GM18907 (cell line): ENCODE results near the gene DEPDC7.
"Not testable (repeated sequence)": the region's sequence is repeated elsewhere in the genome, so short reads cannot be mapped to it uniquely, and the experiment has no call there.

Source experiments
- ATAC-seq: cut with Tn5 transposase; IDR thresholded peaks from one replicate; pipeline ENCODE4 v1.9.1; 2021; ENCODE audit warnings: mild to moderate bottlenecking, moderate library complexity; ENCODE audit not compliant: unreplicated experiment

Gene DEPDC7

DNA sequence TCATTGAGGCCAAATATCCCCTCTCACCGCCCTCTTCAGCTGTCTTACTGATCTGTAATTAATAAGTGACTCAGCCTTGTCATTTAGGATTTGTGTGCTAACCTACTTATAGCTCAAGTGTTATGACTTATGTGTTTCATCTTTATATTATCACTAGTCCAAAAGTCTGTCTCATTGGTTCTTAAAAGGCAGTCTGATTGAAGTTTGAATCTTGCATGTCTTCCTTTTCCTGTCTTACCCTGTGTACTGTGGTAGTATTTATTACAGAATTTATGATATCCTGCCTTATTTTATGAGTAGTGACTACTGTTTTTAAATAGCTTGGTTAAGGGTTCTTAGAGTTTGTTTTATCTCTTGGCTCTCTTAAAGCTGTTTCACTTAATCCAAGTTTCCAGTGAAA, 6.3 kb downstream of the DEPDC7 start:
- peak; percentile 65 for ATAC-seq

DNA sequence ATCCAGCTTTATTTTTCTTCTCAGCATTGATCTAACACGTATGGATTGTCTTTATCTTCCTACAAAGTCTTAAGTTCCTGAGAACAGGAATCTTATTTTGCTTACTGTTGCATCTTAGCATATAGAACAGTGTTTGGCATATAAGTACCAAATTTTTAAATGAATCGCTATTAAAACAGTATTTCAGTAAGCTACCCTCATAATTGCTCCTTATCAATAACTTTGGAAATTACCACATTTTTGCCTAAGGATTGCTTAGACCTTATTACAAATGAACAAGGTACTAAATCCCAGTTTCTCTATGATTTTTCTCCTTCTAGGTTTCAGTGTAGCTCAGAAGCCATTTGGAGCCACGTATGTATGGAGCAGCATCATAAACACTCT, 9.7 kb downstream of the DEPDC7 start:
- no peak for ATAC-seq

DNA sequence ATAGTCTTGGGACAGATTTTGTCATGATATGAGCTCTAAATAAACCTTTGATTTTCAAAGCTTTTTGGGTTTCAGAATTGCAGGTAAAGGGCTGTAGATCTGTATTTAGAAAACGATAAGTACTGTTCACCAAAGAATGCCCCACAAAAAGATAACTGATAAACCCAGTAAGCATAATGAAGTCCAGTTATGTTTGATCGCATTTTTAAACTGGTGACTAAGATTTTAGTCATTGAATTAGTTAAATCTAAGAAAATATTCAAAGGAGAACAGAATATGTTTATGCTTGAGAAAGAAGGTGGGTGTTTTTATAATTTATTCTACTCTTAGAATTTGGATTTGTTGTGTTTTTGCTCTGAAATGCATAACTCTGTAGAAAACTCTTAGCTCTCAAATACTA, 11.6 kb downstream of the DEPDC7 start:
- ATAC-seq, result no peak

DNA sequence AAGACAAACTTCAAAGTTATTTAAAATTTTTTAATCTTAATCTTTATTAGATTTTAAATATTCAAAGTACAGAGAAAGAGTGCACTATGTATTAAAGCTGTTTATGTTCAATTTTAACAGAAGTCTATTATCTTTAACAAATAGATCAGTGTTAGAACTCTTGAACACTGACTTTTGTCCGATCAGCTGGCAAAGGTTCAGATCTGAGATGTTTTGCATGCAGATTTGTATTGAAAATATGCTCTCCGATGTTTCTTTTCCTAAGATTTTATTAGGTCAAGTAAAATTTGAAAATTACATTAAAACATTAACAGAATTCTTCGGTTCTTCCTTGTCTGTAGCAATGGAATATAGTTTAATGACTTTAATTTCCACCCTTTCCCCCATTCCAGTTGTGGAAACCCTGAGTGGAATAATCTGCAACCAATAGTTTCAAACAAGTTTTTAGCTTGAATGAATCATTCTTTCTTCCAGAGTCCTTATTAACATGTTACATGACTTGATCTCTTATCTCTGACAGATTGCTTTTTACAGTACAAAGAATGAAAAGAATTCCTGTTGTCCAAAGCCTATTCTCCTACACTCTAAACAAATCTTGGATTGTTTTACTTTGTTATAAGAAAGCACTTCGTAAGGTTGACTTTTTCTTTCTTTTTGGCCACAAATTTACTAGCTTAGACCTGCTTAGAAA, 12.3 kb downstream of the DEPDC7 start:
- no peak for ATAC-seq

DNA sequence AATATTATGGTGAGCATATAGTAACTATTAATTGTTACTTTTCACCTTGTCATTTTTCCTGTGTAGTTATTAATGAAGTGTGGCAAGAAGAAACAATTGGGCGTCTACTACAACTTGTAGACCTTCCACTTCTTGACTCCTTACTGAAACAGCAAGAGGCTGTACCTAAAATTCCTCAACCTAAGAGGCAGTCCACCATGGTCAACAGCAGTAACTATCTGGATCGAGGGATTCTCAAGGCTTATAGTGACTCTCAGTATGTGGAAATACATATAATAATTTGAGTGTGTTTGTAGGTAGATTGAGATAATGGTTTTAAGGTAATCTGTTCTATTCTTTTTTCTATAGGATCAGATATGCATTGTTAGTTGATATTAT, 12.8 kb downstream of the DEPDC7 start:
- ATAC-seq, result no peak

DNA sequence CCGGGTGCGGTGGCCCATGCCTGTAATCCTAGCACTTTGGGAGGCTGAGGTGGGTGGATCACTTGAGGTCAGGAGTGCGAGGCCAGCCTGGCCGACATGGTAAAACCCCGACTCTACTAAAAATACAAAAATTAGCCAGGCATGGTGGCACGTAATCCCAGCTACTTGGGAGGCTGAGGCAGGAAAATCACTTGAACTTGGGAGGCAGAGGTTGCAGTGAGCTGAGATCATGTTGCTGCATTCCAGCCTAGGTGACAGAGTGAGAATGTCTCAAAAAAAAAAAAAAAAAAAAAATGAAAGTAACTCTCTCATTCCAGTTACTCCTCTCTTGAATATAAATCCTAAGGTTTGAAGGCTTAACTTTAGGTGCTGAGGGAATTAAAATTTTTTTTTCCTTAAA, 13.5 kb downstream of the DEPDC7 start:
- ATAC-seq, result not testable (repeated sequence)

DNA sequence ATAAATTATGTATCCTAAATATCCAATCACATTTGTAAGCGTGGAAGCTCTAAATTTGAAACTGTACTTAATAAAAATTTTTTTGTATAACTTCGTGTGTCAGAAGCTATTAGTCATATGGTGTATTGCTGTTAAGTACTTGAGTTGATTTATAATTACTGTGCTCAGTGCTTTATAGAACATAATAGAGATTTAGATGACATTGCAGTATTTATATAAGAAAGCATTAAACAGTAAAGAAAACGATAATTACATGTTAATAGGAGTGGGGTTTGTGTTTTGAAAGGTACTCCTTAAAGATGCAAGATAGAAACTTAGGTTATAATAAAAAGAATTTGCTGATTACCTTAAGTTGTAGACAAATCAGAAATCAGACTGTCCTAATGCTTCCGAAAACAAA, 17.8 kb downstream of the DEPDC7 start:
- no peak for ATAC-seq

DNA sequence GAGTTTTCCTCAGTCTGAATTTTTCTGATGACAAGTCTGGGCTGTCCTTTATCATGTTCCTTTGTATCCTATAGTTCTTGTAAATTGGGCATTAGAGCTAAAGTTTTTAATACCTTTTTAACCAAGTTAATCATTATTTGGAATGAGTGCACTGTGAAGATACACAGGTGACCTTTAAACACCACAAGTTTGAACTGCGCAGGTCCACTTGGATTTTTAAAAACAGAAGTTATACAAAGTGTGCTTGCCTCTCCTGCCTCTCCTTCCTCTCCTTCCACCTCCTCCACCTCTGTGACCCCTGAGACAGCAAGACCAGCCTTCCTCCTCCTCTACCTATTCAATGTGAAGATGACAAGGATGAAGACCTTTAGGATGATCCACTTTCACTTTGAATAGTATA, 19.3 kb downstream of the DEPDC7 start:
- ATAC-seq, result no peak

DNA sequence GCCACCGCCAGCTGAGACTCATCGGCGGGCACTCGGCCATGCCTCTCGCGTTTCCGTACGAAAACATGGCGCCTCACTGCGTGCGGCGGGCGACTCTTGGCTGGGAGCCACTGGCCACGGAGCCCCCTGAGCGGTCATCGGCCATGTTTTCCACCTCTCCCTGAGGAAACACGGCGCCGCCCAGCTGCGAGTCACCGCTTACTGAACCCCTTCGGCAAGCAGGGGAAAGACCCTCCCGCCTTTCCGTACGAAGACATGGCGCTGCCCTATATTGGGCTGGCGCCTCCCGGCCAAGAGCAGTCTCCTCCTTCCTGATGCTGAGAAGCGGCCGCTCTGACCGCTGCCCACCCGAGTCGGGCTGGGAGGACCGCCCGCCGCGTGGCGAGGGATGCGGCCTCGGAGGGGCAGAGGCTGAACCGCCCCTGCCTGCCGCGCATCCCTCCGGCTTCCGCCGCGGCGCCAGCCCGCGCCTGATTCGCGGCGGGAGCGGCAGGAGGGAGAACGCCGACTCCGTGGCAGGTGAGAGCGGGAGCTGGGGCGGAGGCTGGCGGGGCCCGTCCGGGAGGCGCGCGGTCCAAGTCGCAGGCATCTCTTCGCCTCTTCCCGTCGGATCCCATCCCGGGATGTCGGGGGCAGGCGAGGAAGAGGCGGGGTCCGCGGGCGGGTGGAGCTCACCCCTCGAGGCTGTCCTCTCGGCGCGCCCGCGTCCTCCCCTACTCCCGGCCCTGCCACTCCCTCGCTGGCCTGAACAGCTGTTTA, 23.8 kb downstream of the DEPDC7 start, which contains the start of gene TCP11L1:
Gene TCP11L1 (plus strand): TSS at position 299 of the 759 bp plus-strand sequence. CDS start 4,202 bp downstream, outside the sequence.
- peak; percentile 85 for ATAC-seq

DNA sequence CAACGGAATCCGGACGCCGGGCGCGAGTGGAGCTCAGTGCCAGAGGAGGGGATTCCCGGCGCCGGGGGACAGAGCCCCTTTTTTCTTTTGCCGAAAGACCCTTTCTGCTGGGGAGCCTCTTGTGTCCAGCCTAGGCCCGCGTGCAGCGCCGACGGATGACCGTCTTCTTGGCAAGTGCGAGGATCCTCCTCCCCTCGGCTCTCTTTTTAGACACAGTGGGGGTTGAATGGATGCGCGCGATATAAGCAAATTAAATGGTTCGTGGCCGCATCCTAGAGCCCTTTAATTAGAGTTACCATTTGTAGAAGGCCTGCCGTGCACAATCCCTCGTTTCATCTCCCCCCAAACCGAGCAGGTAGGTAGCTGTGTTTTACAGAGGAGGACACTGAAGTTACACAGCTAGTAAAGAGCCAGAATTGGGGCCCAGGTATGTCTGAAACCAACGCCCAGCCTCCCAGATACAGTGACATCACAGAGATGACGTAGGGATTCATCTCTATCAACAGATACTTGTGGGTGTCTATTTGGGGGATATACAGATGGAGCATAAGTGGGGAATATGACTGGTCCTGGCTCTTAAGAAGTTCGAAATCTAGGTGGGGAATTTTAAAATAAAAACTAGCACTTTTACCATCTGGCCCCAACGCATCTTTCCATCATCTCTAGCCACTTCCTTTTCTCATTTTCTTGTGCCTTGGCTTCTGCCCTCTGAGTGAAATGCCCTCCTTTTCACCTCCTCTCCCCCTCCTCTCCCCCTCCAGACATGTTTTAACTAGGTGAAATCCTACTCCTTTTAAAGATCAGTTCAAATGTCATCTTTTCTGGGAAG, 24.6 kb downstream of the DEPDC7 start:
- peak; percentile 34 for ATAC-seq

DNA sequence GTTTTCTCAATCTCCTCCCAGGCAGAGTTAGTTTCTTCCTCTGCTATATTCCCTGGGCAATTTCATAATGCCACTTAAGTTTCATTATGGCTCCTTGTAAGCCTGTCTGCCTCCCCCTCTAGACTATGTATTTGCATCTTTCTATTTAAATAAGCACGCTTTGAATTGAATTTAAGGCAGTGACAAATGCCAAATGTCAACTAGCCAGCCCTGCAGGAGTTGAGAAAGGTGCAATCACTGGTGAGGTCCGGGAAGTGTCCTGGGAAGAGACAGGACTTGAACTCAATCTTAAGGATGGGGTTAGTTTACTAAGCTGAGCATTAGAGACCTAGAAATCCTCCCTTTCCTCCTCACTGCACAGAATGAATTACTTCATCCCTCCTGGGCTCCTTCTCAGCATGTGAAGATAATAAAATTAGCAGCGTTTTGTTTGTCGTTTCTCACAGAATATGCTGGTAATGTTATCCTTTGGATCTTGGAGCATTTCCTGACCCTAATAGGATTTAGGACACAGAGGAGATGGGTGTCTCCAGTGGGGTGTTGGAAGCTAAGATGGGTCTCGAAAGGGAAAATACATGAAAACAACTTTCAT, 25.3 kb downstream of the DEPDC7 start:
- no peak for ATAC-seq

DNA sequence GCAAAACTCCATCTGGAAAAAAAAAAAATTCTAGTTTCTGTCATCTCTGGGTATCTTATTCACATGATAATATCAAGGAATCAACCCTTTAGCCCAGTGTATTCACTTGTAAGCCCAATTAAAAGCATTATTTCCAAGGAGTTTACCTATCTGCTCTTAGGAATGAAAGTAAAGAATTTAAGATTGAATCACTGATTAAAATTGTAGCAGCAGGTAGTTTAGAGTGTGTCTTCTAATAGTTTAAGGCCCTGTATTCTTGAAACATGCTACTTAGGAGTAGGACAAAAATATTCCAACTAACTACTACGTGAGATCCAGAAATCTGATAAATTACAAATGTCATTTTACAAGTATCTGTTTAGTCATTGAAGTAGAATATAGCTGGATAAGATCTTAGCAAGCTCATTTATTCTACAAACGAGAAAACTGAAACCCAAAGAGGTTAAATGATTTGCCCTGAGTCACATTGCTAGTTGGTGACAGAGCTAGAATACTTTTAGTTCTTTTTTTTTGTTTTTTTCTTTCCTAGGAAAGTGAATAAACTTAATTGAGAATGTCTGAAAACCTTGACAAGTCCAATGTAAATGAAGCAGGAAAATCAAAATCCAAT, 27.6 kb downstream of the DEPDC7 start:
- no peak for ATAC-seq

DNA sequence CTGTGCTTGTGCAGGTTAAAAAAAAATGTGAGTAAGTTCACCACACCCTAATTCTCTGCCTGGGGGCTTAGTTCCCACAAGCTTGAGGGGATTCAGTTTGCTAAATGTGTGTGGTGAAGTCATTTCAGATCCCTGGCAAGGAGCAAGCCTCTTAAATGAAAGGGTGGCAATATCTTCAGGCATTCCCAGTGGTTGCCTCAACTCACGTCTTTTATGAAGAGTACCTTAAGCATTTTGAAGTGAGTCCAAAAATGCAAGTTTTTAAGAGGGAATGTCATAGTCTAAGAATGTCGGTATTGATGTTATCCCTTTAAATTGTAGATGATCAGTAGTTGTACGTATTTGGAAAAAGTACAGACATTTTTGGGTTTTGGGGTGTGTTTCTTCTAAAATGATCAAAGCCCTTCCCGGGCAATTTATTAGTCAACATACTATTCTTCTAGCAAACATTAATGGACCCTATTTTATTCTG, 28.6 kb downstream of the DEPDC7 start:
- ATAC-seq, result no peak

DNA sequence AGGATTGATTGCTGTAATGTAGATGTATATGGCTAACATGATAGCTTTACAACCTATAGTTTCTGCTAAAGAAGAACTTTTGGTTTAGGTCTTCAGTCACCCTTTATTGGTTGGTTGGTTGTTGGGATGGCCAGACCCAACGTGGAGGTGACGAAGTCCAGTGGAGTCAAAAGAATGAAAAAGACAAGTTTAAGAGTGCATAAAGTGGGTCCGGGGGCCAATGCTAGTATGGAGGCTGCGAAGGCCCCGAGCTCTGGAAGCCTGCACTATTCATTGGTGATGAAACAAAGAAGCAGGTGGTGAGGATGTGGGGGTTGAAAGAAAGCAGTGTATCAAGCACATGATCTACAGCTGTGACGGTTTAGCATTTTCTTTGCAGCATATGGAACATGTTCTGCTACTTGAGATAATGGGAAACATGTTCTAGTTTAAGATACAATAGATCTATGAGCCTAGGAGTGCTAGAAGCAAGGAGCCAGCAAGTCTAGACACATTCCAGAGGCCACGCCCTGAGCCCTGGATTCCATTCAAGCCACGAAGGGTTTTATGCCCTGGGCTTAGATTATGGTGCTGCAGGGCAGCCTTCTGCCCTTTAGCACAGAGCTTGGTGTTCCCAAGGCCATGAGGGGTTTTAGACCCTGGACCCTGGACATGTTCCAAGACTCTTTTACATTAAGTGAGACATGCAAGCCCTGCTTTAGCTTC, 30.0 kb downstream of the DEPDC7 start:
- no peak for ATAC-seq

DNA sequence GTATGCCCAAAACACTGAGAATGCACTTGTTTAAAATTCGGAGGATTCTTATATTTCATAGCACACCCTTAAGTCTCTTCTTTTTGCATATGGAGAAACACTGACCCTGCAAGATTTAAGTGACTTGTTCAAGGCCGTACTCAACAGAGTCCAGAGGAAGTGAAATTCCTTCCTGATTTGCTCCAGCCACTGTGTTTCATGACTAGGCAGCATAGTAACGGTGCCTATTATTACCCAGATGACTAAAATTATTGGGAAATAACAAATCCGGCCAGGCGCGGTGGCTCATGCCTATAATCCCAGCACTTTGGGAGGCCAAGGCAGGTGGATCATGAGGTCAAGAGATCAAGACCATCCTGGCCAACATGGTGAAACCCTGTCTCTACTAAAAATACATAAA, 33.0 kb downstream of the DEPDC7 start:
- not testable (repeated sequence) for ATAC-seq

DNA sequence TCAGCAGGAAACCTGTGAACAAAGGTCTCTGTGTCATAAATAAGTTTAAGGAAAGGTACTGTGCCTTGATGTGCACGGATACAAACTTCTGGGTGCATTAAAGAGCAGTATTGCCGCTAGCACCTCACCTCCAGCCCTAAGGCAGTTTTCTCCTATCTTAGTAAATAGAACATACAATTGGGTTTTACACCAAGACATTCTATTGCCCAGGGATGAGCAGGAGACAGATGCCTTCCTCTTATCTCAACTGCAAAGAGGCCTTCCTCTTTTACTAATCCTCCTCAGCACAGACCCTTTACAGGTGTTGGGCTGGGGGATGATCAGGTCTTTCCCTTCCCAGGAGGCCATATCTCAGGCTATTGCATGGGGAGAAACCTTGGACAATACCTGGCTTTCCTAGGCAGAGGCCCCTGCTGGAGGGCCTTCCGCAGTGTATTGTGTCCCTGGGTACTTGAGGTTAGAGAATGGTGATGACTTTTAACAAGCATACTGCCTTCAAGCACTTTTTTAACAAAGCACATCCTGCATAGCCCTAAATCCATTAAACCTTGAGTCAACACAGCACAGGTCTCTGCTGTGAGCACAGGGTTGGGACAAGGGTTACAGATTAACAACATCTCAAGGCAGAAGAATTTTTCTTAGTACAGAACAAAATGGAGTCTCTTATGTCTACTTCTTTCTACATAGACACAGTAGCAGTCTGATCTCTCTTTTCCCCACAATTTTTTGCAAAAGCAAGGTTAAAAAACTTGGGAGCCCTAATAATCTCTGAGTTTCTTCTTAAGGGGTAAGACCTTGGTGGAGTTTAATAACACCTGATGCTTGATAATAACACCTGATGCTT, 34.1 kb downstream of the DEPDC7 start:
- ATAC-seq, result not testable (repeated sequence)

DNA sequence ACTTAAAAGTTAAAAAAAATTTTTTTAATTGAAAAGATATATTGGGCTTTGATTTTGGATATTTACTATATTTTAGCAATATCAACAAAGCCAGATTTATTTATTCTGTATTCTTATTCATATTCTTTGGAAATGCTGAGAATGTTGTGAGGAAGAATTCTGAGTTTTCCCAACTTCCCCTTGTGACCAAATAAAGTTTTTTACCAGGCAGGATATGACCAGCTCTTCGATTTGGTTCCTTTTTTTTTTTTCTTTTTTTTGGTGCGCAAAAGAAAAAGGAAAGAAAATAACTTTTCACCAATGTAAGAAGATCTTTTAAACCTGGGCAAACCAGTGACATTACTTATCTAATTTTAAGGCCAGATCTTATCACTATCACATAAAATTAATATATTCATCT, 36.6 kb downstream of the DEPDC7 start:
- no peak for ATAC-seq

DNA sequence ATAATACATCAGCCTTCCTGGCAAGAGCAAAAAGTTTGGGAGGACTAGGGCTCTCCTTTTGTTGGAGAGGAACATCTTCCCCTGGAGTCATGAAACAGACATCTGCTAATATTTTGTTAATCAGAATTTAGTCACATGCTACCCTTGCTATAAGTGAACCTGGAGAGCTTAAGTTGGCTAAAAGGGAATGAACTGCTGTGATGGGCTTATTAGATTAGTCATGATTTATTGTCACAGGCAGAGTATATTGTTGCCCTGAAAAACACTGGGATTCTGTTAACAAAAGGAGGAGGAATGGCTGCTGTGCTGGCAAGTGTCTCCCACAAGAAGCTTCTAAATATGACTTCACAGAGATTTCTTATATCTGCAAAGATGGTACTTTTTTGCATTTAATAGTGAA, 39.7 kb downstream of the DEPDC7 start:
- ATAC-seq, result no peak

DNA sequence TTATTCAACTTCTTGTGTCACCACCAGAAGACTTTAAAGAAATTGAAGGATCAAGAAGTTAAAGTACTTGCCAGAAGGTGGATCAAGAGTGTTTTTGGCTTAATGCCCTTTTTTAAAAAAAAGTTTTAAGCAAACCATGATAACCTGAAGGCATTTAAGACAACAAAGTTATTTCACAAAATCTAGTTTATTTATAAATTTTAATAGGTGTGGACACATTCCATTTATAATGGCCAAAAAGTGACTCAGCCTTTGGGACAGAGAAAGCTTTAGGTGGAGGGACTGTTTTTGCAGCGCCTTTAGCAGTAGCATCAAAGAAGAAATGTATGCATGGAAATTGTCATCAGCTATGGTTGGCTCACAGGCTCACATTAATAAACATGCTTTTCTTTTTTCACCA, 41.6 kb downstream of the DEPDC7 start:
- no peak for ATAC-seq
